Activated CD8-positive, alpha-beta memory T cell treated with anti-CD3 and anti-CD28 coated beads, Interleukin-2, amount 50 U/mL, for 24 hours (primary cell): ENCODE data around the gene PHLDA2.

ENCODE experiments used
- DNase-seq: peaks from one replicate; pipeline ENCODE4 v3.0.0-alpha.2; 2020; ENCODE audit errors: extremely low read depth

Gene PHLDA2

DNA sequence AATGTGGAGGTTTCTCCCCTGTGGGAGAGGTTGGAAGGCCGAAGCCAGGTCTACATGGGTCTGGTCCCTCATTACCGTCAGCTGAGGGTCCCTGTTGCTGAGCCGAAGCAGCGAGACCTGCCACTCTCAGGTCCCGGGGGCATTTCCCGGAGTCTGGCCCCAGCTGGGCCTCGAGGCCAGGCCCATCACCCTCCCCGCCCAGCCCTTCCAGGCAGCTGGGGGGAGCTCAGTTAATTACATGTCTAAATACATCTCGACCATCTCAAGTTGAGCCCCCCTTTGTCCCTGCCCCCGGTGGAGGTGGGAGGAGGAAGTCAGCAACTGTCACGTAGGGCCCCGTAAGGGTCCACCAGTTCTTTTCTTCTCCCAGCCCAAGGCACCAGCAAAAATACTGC, 47.2 kb downstream of the PHLDA2 start:
- DNase-seq: no peak

DNA sequence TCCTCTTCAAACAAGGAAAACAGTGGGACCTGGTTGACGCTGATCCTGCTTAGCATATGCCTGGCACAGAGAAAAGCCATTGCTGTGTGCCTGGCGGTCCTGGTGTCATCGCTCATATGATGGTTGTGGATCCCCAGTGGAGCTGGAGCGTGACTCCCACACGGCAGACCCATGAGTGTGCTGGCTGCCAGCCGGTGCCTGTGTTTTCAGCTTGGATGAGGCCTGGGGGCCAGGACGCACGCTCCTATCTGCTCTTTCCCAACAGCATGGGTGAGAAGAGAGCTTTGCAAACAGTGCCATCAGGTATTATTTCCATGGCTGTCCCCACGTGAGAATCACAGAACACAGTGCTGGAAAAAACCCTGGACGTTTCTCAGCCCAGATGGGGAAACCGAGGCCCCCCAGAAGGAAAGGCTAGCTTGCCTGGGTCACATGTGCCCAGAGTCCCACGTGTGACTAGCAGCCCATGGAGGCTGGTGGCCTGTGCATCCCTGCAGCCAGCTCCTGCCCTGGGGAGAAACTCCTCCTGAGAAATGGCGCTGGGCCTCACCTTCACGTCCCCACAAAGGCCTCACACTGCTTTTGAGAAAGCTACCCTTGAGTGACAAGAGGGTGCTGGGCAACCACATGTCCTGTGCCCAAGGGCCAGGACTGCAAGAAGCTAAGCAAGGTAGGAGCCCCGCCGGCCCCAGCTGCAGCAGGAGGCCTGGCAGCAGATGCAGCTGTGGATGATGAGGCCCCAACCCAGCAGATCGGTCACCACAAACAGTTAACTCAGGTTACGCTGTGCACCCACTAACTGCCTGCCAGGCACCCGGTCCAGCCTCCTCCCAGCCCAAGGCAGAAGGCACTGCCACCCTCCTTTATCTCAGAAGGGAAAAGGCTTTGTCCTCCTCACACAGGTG, 47.9 kb downstream of the PHLDA2 start:
- no peak for DNase-seq

DNA sequence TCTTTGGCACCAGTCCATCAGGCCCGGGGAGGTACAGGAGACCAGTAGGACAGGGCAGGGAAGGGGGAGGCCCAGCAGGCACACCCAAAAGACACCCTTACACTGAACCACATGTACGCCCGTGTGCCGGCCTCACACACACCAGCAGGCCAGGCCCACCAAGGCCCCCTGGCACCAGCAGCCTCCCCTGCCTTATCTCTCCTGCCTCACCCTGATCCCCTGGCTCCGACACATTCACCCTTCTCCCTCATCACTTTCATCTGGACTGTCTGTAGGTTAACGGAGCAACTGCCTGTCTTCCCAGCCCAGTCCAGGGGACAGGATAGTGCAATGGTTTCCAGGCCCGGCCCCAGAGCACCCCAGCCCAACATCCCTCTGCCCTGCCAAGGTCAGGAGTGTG, 48.6 kb downstream of the PHLDA2 start:
- no peak for DNase-seq

DNA sequence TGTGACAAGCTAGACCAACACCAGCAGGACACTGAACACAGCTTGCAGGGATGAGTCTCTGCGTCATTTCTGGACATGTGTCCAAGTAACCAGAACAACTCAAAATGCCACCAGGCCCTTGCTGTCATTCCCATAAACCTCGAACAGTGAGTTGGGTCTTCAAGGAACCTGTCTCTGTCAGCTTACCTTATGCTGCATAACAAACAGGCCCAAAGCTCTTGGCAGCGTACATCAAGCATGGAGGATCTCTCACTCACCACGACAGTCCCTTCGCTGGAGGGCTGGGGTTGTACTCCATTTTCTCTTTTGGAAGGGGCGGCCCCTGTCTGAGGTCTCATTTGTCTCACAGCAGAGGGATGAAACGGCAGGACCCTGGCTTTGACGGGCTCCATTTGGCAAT, 50.4 kb downstream of the PHLDA2 start:
- no peak for DNase-seq
